ENCODE results near the gene MDM2. TPM values are rescaled to one million over a fixed set of nuclear protein-coding genes. Genes with fewer than 3 reads are reported as not detected.

MDM2 gene
- total RNA-seq, 2 donors from 2014 or later = 102 to 137 TPM

DNA sequence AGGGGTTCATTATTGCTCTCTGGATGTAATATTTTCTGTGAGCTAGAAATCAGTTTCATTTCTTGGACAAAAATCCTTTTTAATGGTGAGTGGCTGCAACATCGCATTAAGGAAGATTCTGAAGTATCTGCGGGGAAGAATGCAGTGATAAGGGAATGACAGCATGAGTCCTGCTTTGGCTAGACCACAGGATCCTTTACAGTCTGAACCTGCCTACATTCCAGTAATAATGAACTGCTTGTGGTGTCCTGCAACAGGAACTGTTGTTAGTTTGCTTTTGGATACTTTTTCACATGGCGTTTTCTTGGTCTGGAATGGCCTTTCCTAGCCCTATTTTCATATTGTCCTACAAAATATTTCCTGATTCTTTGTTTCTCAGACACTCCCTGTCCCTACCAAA lies 15.7 kb downstream of the MDM2 start:
- H3K27me3 Mint-ChIP-seq (ENCODE audit: insufficient read depth) = no peaks in the 10 kb centered on the region
- H3K4me1 ChIP-seq (ENCODE audit: control insufficient read depth, insufficient read depth, low read length) = peaks cover 5% of the 10 kb centered on the region
- H3K4me1 Mint-ChIP-seq = no peaks in the 10 kb centered on the region
- H3K27me3 ChIP-seq (ENCODE audit: control insufficient read depth, insufficient read depth, low read length, poor library complexity, severe bottlenecking) = no peaks in the 10 kb centered on the region
- no peak overlapping the region for H3K27ac ChIP-seq (ENCODE audit: low read depth, low read length)
- H3K36me3 Mint-ChIP-seq (ENCODE audit: low read depth) = peaks cover 74% of the 10 kb centered on the region
- H3K9me3 ChIP-seq (ENCODE audit: control insufficient read depth, low read length) = no peaks in the 10 kb centered on the region
- no peak overlapping the region for H3K27ac Mint-ChIP-seq
- H3K4me3 Mint-ChIP-seq = no peak overlapping the region
- H3K4me3 ChIP-seq (ENCODE audit: low read length) = no peak overlapping the region
- no peak for DNase-seq
- TF ChIP-seq, protein P1, sequence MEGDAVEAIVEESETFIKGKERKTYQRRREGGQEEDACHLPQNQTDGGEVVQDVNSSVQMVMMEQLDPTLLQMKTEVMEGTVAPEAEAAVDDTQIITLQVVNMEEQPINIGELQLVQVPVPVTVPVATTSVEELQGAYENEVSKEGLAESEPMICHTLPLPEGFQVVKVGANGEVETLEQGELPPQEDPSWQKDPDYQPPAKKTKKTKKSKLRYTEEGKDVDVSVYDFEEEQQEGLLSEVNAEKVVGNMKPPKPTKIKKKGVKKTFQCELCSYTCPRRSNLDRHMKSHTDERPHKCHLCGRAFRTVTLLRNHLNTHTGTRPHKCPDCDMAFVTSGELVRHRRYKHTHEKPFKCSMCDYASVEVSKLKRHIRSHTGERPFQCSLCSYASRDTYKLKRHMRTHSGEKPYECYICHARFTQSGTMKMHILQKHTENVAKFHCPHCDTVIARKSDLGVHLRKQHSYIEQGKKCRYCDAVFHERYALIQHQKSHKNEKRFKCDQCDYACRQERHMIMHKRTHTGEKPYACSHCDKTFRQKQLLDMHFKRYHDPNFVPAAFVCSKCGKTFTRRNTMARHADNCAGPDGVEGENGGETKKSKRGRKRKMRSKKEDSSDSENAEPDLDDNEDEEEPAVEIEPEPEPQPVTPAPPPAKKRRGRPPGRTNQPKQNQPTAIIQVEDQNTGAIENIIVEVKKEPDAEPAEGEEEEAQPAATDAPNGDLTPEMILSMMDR (conservative IDR thresholded peaks at IDR 0.05) = no peak
- peaks cover 99% of the 10 kb centered on the region for H3K36me3 ChIP-seq (ENCODE audit: control insufficient read depth, insufficient read depth, low read length)
- WGBS, 2 experiments (ENCODE audit: insufficient coverage in 1 of 2, insufficient read length in 1 of 2) = 91 to 97% methylated on average over 3 of the region's 3 CpGs
- H3K9me3 Mint-ChIP-seq = no peaks in the 10 kb centered on the region
- no peak overlapping the region for H3K9ac ChIP-seq (ENCODE audit: extremely low read depth, low read length, poor library complexity, severe bottlenecking)

GRCh38 chr12:68824131-68824530 lies 16.2 kb downstream of the MDM2 start:
- DNase-seq = no peak
- Histone ChIP-seq H3K4me1 (ENCODE audit: control insufficient read depth, insufficient read depth, low read length) (peaks cover 5% of the 10 kb centered on the region), H3K4me3 (ENCODE audit: low read length) (no peak overlapping the region), H3K27ac (ENCODE audit: low read depth, low read length) (no peak overlapping the region), H3K36me3 (ENCODE audit: control insufficient read depth, insufficient read depth, low read length) (peaks cover 99% of the 10 kb centered on the region), H3K27me3 (ENCODE audit: control insufficient read depth, insufficient read depth, low read length, poor library complexity, severe bottlenecking) (no peaks in the 10 kb centered on the region), H3K9ac (ENCODE audit: extremely low read depth, low read length, poor library complexity, severe bottlenecking) (no peak overlapping the region), H3K9me3 (ENCODE audit: control insufficient read depth, low read length) (no peaks in the 10 kb centered on the region)
- Mint-ChIP-seq H3K4me1 (no peaks in the 10 kb centered on the region), H3K27ac (no peak overlapping the region), H3K9me3 (no peaks in the 10 kb centered on the region), H3K27me3 (ENCODE audit: insufficient read depth) (no peaks in the 10 kb centered on the region), H3K4me3 (no peak overlapping the region), H3K36me3 (ENCODE audit: low read depth) (peaks cover 72% of the 10 kb centered on the region)
- WGBS, 2 experiments (ENCODE audit: insufficient coverage in 1 of 2, insufficient read length in 1 of 2) = 95% methylated on average over 4 of the region's 5 CpGs; no CpG with 5 or more reads in 1 of the 2 experiments
- TF ChIP-seq, protein P1 (conservative IDR thresholded peaks at IDR 0.05) = no peak

DNA sequence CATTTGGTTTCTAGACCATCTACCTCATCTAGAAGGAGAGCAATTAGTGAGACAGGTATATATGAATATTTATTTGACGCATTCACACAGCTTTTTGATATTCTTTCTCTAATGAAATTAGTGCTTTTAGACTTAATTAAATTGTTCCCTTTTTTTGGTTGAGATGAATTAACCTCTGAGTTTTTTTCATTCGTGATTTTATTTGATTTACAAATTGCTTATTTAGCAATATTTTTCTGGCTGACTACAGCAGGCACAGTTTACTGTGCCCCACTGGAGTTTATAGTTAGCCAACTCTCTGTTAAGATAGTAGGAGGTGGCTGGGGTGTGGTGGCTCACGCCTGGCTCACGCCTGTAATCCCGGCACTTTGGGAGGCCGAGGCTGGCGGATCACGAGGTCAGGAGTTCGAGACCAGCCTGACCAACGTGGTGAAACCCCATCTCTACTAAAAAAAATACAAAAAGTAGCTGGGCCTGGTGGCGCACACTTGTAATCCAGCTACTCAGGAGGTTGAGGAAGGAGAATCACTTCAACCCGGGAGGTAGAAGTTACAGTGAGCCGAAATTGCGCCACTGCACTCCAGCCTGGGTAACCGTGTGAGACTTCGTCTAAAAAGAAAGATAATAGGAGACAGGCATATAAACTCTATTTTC lies 16.7 kb downstream of the MDM2 start:
- no peaks in the 10 kb centered on the region for H3K9me3 Mint-ChIP-seq
- no peaks in the 10 kb centered on the region for H3K4me1 Mint-ChIP-seq
- peaks cover 66% of the 10 kb centered on the region for H3K36me3 Mint-ChIP-seq (ENCODE audit: low read depth)
- H3K27me3 Mint-ChIP-seq (ENCODE audit: insufficient read depth) = no peaks in the 10 kb centered on the region
- Histone ChIP-seq H3K27ac (ENCODE audit: low read depth, low read length) (no peak overlapping the region), H3K36me3 (ENCODE audit: control insufficient read depth, insufficient read depth, low read length) (peaks cover 99% of the 10 kb centered on the region), H3K9ac (ENCODE audit: extremely low read depth, low read length, poor library complexity, severe bottlenecking) (no peak overlapping the region), H3K27me3 (ENCODE audit: control insufficient read depth, insufficient read depth, low read length, poor library complexity, severe bottlenecking) (no peaks in the 10 kb centered on the region), H3K4me1 (ENCODE audit: control insufficient read depth, insufficient read depth, low read length) (peaks cover 5% of the 10 kb centered on the region), H3K4me3 (ENCODE audit: low read length) (no peak overlapping the region), H3K9me3 (ENCODE audit: control insufficient read depth, low read length) (no peaks in the 10 kb centered on the region)
- no peak overlapping the region for H3K27ac Mint-ChIP-seq
- no peak for DNase-seq
- WGBS, 2 experiments (ENCODE audit: insufficient coverage in 1 of 2, insufficient read length in 1 of 2) = 90 to 95% methylated on average over 2 to 15 of the region's 16 CpGs
- TF ChIP-seq, protein P1 (conservative IDR thresholded peaks at IDR 0.05) = no peak
- H3K4me3 Mint-ChIP-seq = no peak overlapping the region

Data from endodermal cell (in vitro differentiated cells).